ENCODE data around the gene LINGO3.

DNA sequence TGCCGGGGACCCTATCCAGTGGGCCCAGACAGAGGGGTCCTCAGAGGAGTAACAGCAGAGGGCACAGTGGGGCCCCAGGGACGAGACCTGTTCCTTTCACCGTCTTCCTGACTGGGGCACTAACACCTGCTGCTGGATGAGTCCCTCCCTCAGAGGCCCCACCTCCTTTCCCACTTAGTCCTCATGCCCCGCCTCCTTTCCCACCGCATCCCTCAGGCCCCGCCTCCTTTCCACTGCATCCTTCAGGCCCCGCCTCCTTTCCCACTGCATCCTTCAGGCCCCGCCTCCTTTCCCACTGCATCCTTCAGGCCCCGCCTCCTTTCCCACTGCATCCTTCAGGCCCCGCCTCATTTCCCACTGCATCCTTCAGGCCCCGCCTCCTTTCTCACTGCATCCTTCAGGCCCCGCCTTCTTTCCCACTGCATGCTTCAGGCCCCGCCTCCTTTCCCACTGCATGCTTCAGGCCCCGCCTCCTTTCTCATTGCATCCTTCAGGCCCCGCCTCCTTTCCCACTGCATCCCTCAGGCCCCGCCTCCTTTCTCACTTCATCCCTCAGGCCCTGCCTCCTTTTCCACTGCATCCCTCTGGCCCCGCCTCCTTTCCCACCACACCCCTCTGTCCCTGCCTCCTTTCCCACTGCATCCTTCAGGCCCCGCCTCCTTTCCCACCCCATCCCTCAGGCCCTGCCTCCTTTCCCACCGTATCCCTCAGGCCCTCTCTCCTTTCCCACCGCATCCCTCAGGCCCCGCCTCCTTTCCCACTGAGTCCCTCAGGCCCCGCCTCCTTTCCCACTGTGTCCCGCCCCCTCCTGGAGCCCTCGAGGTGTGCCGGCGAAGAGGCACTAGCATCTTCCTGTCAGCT is 27.3 kb upstream of the LINGO3 start:
- TF ChIP-seq, protein P1, sequence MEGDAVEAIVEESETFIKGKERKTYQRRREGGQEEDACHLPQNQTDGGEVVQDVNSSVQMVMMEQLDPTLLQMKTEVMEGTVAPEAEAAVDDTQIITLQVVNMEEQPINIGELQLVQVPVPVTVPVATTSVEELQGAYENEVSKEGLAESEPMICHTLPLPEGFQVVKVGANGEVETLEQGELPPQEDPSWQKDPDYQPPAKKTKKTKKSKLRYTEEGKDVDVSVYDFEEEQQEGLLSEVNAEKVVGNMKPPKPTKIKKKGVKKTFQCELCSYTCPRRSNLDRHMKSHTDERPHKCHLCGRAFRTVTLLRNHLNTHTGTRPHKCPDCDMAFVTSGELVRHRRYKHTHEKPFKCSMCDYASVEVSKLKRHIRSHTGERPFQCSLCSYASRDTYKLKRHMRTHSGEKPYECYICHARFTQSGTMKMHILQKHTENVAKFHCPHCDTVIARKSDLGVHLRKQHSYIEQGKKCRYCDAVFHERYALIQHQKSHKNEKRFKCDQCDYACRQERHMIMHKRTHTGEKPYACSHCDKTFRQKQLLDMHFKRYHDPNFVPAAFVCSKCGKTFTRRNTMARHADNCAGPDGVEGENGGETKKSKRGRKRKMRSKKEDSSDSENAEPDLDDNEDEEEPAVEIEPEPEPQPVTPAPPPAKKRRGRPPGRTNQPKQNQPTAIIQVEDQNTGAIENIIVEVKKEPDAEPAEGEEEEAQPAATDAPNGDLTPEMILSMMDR (IDR thresholded peaks at IDR 0.05): no peak
- TF ChIP-seq POLR2A (IDR thresholded peaks at IDR 0.05): no peak
